ENCODE data around the gene CCND2. TPM values are rescaled to one million over a fixed set of nuclear protein-coding genes. Genes with fewer than 3 reads are reported as not detected.
A peak's percentile ranks its signal among the peaks of the same experiment; 100 is the strongest.

CCND2 gene
- polyA plus RNA-seq, 1 donor from 2014 or later = 16.9 TPM

DNA sequence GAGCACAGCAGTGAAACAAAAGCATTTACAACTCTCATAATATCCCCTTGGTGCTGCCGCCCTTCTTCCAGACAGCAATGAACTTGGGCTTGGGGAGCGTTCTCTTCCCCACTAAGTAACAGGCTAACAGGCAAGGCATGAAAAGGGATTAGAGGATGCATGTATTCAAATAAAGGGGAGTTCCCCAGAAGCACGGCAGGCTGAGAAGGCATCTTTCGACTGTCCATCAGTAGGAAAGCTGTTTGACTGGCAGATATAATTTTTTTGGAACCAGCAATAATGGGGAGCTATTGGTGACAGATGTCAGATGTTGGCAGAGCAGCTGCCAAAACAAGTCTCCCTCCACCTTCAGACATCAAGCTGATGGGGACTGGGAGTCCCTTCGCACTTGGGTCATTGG, 38.2 kb downstream of the CCND2 start:
- H3K36me3 ChIP-seq (ENCODE audit: insufficient read depth, low read length) = no peaks in the 10 kb centered on the region
- no peak overlapping the region for H3K4me2 ChIP-seq (ENCODE audit: low read length)
- no peaks in the 10 kb centered on the region for H3K27me3 ChIP-seq (ENCODE audit: insufficient read depth, low read depth, low read length)
- no peak overlapping the region for H3K9ac ChIP-seq (ENCODE audit: low read length)
- H4K20me1 ChIP-seq (ENCODE audit: insufficient read depth) = no peaks in the 10 kb centered on the region
- H3K27ac ChIP-seq (ENCODE audit: low read length) = no peak overlapping the region
- H3F3A ChIP-seq (ENCODE audit: insufficient read depth, low read length, poor library complexity, severe bottlenecking) = peaks cover 6% of the 10 kb centered on the region
- no peak overlapping the region for H3K4me3 ChIP-seq (ENCODE audit: low read length)
- TF ChIP-seq RAD21 (conservative IDR thresholded peaks at IDR 0.05) = no peak
- peak; percentile 16 for TF ChIP-seq EP300 (conservative IDR thresholded peaks at IDR 0.05; ENCODE audit: poor library complexity, severe bottlenecking)
- no peaks in the 10 kb centered on the region for H3K9me3 ChIP-seq (ENCODE audit: low read length)
- no peaks in the 10 kb centered on the region for H3K79me2 ChIP-seq (replicated peaks; ENCODE audit: insufficient read depth, low read length)
- H2AFZ ChIP-seq (ENCODE audit: low read depth, low read length) = no peak overlapping the region
- no peaks in the 10 kb centered on the region for H3K9me2 ChIP-seq (ENCODE audit: insufficient read depth, low read length)

DNA sequence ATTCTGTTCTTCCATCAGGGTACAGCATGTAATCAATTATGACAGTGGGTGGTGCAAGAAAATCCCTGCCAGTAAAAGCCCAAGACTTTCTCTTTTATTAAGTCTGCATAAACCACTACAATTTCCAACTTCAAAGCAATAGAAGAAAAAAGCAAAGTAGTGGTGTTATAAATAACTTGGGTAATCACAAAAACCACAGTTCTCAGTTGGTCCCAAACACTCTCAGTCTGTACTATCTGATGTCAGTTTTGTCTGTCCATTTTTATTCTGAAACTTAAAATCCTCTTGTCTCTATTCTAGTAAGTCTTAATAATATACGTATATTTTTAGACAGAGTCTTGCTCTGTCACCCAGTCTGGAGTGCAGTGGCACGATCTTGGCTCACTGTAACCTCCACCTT, 38.7 kb downstream of the CCND2 start:
- Histone ChIP-seq H2AFZ (ENCODE audit: low read depth, low read length) (no peak overlapping the region), H4K20me1 (ENCODE audit: insufficient read depth) (no peaks in the 10 kb centered on the region), H3K4me2 (ENCODE audit: low read length) (no peak overlapping the region), H3K79me2 (replicated peaks; ENCODE audit: insufficient read depth, low read length) (no peaks in the 10 kb centered on the region), H3K27me3 (ENCODE audit: insufficient read depth, low read depth, low read length) (no peaks in the 10 kb centered on the region), H3K9ac (ENCODE audit: low read length) (no peak overlapping the region), H3K9me2 (ENCODE audit: insufficient read depth, low read length) (no peaks in the 10 kb centered on the region), H3K27ac (ENCODE audit: low read length) (no peak overlapping the region), H3K9me3 (ENCODE audit: low read length) (no peaks in the 10 kb centered on the region), H3F3A (ENCODE audit: insufficient read depth, low read length, poor library complexity, severe bottlenecking) (peaks cover 4% of the 10 kb centered on the region), H3K4me3 (ENCODE audit: low read length) (no peak overlapping the region), H3K36me3 (ENCODE audit: insufficient read depth, low read length) (no peaks in the 10 kb centered on the region)
- TF ChIP-seq TAF1 (IDR thresholded peaks at IDR 0.05; ENCODE audit: low read depth) (no peak), EZH2 (IDR thresholded peaks at IDR 0.05; ENCODE audit: borderline replicate concordance, insufficient read depth, low read length, poor library complexity, severe bottlenecking) (no peak), RAD21 (conservative IDR thresholded peaks at IDR 0.05) (no peak), EP300 (conservative IDR thresholded peaks at IDR 0.05; ENCODE audit: poor library complexity, severe bottlenecking) (no peak), MXI1 (conservative IDR thresholded peaks at IDR 0.05; ENCODE audit: poor library complexity, severe bottlenecking) (no peak), POLR2AphosphoS5 (IDR thresholded peaks at IDR 0.05) (no peak), SMC3 (conservative IDR thresholded peaks at IDR 0.05; ENCODE audit: poor library complexity) (no peak)
- TF ChIP-seq, protein P1, sequence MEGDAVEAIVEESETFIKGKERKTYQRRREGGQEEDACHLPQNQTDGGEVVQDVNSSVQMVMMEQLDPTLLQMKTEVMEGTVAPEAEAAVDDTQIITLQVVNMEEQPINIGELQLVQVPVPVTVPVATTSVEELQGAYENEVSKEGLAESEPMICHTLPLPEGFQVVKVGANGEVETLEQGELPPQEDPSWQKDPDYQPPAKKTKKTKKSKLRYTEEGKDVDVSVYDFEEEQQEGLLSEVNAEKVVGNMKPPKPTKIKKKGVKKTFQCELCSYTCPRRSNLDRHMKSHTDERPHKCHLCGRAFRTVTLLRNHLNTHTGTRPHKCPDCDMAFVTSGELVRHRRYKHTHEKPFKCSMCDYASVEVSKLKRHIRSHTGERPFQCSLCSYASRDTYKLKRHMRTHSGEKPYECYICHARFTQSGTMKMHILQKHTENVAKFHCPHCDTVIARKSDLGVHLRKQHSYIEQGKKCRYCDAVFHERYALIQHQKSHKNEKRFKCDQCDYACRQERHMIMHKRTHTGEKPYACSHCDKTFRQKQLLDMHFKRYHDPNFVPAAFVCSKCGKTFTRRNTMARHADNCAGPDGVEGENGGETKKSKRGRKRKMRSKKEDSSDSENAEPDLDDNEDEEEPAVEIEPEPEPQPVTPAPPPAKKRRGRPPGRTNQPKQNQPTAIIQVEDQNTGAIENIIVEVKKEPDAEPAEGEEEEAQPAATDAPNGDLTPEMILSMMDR (IDR thresholded peaks at IDR 0.05; ENCODE audit: poor library complexity, severe bottlenecking) = no peak
- TF ChIP-seq, protein P2, sequence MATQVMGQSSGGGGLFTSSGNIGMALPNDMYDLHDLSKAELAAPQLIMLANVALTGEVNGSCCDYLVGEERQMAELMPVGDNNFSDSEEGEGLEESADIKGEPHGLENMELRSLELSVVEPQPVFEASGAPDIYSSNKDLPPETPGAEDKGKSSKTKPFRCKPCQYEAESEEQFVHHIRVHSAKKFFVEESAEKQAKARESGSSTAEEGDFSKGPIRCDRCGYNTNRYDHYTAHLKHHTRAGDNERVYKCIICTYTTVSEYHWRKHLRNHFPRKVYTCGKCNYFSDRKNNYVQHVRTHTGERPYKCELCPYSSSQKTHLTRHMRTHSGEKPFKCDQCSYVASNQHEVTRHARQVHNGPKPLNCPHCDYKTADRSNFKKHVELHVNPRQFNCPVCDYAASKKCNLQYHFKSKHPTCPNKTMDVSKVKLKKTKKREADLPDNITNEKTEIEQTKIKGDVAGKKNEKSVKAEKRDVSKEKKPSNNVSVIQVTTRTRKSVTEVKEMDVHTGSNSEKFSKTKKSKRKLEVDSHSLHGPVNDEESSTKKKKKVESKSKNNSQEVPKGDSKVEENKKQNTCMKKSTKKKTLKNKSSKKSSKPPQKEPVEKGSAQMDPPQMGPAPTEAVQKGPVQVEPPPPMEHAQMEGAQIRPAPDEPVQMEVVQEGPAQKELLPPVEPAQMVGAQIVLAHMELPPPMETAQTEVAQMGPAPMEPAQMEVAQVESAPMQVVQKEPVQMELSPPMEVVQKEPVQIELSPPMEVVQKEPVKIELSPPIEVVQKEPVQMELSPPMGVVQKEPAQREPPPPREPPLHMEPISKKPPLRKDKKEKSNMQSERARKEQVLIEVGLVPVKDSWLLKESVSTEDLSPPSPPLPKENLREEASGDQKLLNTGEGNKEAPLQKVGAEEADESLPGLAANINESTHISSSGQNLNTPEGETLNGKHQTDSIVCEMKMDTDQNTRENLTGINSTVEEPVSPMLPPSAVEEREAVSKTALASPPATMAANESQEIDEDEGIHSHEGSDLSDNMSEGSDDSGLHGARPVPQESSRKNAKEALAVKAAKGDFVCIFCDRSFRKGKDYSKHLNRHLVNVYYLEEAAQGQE (IDR thresholded peaks at IDR 0.05; ENCODE audit: borderline replicate concordance) = no peak

DNA sequence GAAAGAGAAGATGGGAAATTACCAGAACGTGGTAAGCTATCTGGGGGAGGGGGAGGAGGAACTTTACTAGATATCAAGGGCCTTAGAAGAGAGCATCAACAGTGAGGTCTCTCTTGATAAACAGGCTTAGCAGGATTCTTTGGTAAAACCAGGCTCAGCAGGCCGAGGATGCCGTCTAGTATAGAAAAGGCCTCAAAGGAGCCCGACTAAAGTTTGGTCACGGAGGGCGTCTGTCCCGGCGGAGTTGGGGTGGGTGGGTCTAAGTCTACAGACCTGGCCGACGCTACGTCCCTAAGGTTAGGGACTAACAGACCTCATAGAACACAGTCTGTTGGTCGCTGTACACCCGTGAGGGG, 46.9 kb downstream of the CCND2 start:
- no peaks in the 10 kb centered on the region for H3K27me3 ChIP-seq (ENCODE audit: insufficient read depth, low read depth, low read length)
- H3K27ac ChIP-seq (ENCODE audit: low read length) = peak overlapping the region; percentile 62
- H3K36me3 ChIP-seq (ENCODE audit: insufficient read depth, low read length) = no peaks in the 10 kb centered on the region
- peak overlapping the region; percentile 41 for H3K4me2 ChIP-seq (ENCODE audit: low read length)
- no peaks in the 10 kb centered on the region for H3F3A ChIP-seq (ENCODE audit: insufficient read depth, low read length, poor library complexity, severe bottlenecking)
- H3K9me3 ChIP-seq (ENCODE audit: low read length) = no peaks in the 10 kb centered on the region
- no peaks in the 10 kb centered on the region for H4K20me1 ChIP-seq (ENCODE audit: insufficient read depth)
- H3K4me3 ChIP-seq (ENCODE audit: low read length) = peak overlapping the region; percentile 100
- no peak for TF ChIP-seq TAF1 (IDR thresholded peaks at IDR 0.05; ENCODE audit: low read depth)
- TF ChIP-seq, protein P1 (IDR thresholded peaks at IDR 0.05; ENCODE audit: poor library complexity, severe bottlenecking) = no peak
- no peak for TF ChIP-seq SMC3 (conservative IDR thresholded peaks at IDR 0.05; ENCODE audit: poor library complexity)
- no peak for TF ChIP-seq EZH2 (IDR thresholded peaks at IDR 0.05; ENCODE audit: borderline replicate concordance, insufficient read depth, low read length, poor library complexity, severe bottlenecking)
- TF ChIP-seq EP300 (conservative IDR thresholded peaks at IDR 0.05; ENCODE audit: poor library complexity, severe bottlenecking) = no peak
- TF ChIP-seq MXI1 (conservative IDR thresholded peaks at IDR 0.05; ENCODE audit: poor library complexity, severe bottlenecking) = no peak
- no peak for TF ChIP-seq POLR2AphosphoS5 (IDR thresholded peaks at IDR 0.05)
- TF ChIP-seq, protein P2 (IDR thresholded peaks at IDR 0.05; ENCODE audit: borderline replicate concordance) = no peak
- TF ChIP-seq RAD21 (conservative IDR thresholded peaks at IDR 0.05) = no peak
- no peaks in the 10 kb centered on the region for H3K9me2 ChIP-seq (ENCODE audit: insufficient read depth, low read length)
- H3K79me2 ChIP-seq (replicated peaks; ENCODE audit: insufficient read depth, low read length) = peaks cover 10% of the 10 kb centered on the region
- H2AFZ ChIP-seq (ENCODE audit: low read depth, low read length) = peak overlapping the region; percentile 88
- H3K9ac ChIP-seq (ENCODE audit: low read length) = peak overlapping the region; percentile 84

Data from neural cell (in vitro differentiated cells).